ENCODE data around the gene PSMB4.
"Not testable (repeated sequence)": the region's sequence is repeated elsewhere in the genome, so short reads cannot be mapped to it uniquely, and the experiment has no call there.

The PSMB4 gene

DNA sequence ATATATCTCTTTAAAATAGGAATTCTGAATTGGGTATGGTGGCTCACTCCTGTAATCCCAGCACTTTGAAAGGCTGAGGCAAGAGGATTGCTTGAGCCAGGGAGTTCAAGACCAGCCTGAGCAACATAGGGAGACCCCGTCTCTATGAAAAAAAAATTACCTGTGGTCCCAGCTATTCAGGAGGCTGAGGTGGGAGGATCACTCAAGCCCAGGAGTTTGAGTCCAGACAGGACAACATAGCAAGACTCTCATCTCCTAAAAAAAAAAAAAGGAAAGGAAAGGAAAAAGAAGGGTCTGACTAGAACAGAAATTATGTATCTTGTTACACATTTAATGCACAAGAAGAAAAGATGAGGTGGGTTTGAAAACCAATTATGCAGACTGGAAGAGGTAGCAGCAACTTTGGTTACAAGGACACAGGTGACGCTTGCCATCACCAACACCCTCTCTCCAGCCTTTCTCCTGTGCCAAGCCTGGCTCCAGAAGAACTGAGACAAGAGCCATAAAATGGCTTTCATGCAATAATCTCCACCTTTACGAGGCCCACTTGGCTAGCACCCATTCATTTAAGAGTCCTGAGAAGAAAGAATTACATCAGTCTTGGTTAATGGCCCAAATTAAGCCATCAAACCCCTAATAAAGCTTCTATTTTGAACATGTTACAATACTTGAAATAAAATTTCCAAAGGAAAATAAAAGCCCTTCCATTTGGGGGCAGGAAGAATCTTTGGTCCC is 22.1 kb upstream of the PSMB4 start:
- TF ChIP-seq, protein P1, sequence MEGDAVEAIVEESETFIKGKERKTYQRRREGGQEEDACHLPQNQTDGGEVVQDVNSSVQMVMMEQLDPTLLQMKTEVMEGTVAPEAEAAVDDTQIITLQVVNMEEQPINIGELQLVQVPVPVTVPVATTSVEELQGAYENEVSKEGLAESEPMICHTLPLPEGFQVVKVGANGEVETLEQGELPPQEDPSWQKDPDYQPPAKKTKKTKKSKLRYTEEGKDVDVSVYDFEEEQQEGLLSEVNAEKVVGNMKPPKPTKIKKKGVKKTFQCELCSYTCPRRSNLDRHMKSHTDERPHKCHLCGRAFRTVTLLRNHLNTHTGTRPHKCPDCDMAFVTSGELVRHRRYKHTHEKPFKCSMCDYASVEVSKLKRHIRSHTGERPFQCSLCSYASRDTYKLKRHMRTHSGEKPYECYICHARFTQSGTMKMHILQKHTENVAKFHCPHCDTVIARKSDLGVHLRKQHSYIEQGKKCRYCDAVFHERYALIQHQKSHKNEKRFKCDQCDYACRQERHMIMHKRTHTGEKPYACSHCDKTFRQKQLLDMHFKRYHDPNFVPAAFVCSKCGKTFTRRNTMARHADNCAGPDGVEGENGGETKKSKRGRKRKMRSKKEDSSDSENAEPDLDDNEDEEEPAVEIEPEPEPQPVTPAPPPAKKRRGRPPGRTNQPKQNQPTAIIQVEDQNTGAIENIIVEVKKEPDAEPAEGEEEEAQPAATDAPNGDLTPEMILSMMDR (IDR thresholded peaks at IDR 0.05; ENCODE audit: insufficient read depth, low read length, poor library complexity, severe bottlenecking) = no peak
- H3K4me3 ChIP-seq (replicated peaks; ENCODE audit: low read depth, low read length) = no peak overlapping the region
- DNase-seq (ENCODE audit: extremely low read depth, insufficient read length) = no peak

DNA sequence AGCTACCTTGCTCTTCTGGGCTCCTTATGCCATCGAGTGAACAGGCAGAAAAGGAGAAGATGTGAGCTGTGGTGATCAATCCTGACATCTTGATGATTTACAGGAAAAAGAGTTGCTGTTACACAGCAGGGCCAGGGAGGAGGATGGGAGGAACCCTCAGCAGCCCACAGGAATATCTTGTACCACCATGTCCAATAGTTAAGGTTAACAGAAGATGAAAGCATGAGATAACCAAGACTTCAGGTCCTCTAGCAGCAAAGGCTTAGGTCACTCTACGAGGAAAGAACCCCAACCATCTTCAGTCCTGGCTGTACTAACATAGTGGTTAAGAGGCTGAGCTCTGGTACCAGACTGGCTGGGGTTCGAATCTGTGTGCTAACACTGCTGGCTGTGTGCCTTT is 14.8 kb upstream of the PSMB4 start:
- Histone ChIP-seq H3K36me3 (ENCODE audit: control insufficient read depth, insufficient read depth, low read length) (no peaks in the 10 kb centered on the region), H3K4me3 (replicated peaks; ENCODE audit: low read depth, low read length) (no peak overlapping the region), H3K27me3 (replicated peaks; ENCODE audit: control insufficient read depth, insufficient read depth, low read length) (no peaks in the 10 kb centered on the region)
- no peak for DNase-seq (ENCODE audit: extremely low read depth, insufficient read length)
- TF ChIP-seq, protein P1 (IDR thresholded peaks at IDR 0.05; ENCODE audit: insufficient read depth, low read length, poor library complexity, severe bottlenecking) = no peak

More for the DNA sequence above, 22.1 kb upstream of the PSMB4 start:
- no peaks in the 10 kb centered on the region for H3K27me3 ChIP-seq (replicated peaks; ENCODE audit: control insufficient read depth, insufficient read depth, low read length)
- no peaks in the 10 kb centered on the region for H3K36me3 ChIP-seq (ENCODE audit: control insufficient read depth, insufficient read depth, low read length)

DNA sequence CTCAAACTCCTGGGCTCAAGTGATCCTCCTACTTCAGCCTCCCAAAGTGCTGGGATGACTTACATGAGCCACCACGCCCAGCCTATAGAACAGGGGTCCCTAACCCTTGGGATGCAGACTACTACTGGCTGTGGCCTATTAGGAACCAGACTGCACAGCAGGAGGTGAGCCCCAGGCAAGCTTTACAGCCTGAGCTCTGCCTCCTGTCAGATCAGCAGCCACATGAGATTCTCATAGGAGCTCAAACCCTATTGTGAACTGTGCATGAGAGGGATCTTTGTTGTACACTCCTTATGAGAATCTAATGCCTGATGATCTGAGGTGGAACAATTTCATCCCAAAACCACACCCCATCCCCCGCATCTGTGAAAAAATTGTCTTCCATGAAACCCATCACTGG is 13.4 kb upstream of the PSMB4 start:
- no peak overlapping the region for H3K4me3 ChIP-seq (replicated peaks; ENCODE audit: low read depth, low read length)

DNA sequence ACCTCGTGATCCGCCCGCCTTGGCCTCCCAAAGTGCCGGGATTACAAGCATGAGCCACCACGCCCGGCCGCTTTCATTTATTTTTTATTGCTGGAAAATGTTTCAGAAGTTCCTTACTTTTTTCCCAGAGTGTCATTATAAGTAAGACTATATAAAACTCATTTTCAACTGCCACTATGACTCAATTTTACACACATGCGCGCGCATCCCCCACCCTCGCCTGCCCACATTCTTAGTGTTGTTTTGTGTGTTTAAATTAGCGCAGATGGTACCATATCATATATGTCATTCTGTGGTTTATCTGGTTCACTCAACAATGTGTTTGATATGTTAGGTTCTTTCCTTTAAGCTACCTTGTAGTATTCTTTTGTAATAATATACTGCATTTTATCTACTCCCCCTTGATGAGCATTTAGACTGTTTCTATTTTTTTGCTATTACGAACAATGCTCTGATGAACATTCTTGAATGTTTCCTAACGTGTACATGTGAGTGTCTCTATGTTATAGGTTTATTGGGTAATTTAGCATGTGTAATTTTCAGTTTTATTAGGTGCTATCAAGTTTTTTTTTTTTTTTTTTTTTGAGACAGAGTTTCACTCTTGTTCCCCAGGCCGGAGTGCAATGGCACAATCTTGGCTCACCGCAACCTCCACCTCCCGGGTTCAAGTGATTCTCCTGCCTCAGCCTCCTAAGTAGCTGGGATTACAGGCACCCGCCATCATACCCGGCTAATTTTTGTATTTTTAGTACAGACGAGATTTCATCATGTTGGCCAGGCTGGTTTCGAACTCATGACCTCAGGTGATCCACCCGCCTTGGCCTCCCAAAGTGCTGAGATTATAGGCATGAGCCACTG is 8.9 kb upstream of the PSMB4 start:
- DNase-seq (ENCODE audit: extremely low read depth, insufficient read length) = not testable (repeated sequence)

More for the DNA sequence above, 13.4 kb upstream of the PSMB4 start:
- no peaks in the 10 kb centered on the region for H3K27me3 ChIP-seq (replicated peaks; ENCODE audit: control insufficient read depth, insufficient read depth, low read length)
- H3K36me3 ChIP-seq (ENCODE audit: control insufficient read depth, insufficient read depth, low read length) = no peaks in the 10 kb centered on the region
- no peak for DNase-seq (ENCODE audit: extremely low read depth, insufficient read length)
- TF ChIP-seq, protein P1 (IDR thresholded peaks at IDR 0.05; ENCODE audit: insufficient read depth, low read length, poor library complexity, severe bottlenecking) = no peak

DNA sequence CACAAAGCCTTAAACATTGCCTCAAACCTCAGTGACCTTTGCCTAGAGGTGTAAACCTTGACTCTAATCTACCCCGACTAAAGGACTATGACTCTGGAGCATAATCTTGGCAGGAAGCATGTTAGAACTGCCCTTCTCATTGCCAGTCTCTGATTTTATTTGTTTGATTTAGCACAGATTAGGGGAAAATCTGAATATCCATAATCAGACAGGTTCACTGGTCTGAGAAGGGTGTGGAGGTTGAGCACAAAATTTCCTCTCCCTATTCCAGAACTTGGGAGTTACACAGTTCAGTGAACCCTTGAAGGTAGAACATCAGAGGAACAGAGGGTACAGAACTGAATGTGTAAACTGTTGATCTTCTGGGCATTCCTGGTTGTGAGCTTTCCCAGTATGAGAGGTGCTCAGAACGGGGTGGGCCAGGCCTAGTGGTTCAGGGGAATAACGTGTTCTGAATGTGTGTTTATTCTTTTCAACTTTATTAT is 8.3 kb upstream of the PSMB4 start:
- H3K4me3 ChIP-seq (replicated peaks; ENCODE audit: low read depth, low read length) = no peak overlapping the region
- no peak for DNase-seq (ENCODE audit: extremely low read depth, insufficient read length)
- no peaks in the 10 kb centered on the region for H3K36me3 ChIP-seq (ENCODE audit: control insufficient read depth, insufficient read depth, low read length)
- no peaks in the 10 kb centered on the region for H3K27me3 ChIP-seq (replicated peaks; ENCODE audit: control insufficient read depth, insufficient read depth, low read length)
- TF ChIP-seq, protein P1 (IDR thresholded peaks at IDR 0.05; ENCODE audit: insufficient read depth, low read length, poor library complexity, severe bottlenecking) = no peak

More for the DNA sequence above, 8.9 kb upstream of the PSMB4 start:
- H3K27me3 ChIP-seq (replicated peaks; ENCODE audit: control insufficient read depth, insufficient read depth, low read length); H3K36me3 ChIP-seq (ENCODE audit: control insufficient read depth, insufficient read depth, low read length); H3K4me3 ChIP-seq (replicated peaks; ENCODE audit: low read depth, low read length): not testable (repeated sequence)

DNA sequence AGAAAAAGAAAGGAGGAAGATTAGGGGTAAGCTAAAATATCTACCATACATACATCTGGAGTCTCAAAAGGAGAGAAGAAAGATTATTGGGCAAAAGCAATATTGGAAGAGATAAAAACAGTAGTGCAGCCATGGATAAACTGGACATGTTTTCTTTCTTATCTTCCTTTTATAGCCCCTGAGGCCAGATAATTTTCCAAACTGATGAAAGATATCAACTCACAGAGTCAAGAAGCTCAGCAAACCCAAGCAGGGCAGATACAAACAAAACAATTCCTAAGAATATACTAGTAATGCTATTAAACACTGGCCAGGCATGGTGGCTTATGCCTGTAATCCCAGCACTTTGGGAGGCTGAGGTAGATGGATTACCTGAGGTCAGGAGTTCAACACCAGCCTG is 5.8 kb upstream of the PSMB4 start:
- Histone ChIP-seq H3K36me3 (ENCODE audit: control insufficient read depth, insufficient read depth, low read length) (no peaks in the 10 kb centered on the region), H3K4me3 (replicated peaks; ENCODE audit: low read depth, low read length) (no peak overlapping the region), H3K27me3 (replicated peaks; ENCODE audit: control insufficient read depth, insufficient read depth, low read length) (no peaks in the 10 kb centered on the region)
- TF ChIP-seq, protein P1 (IDR thresholded peaks at IDR 0.05; ENCODE audit: insufficient read depth, low read length, poor library complexity, severe bottlenecking) = no peak
- DNase-seq (ENCODE audit: extremely low read depth, insufficient read length) = no peak

DNA sequence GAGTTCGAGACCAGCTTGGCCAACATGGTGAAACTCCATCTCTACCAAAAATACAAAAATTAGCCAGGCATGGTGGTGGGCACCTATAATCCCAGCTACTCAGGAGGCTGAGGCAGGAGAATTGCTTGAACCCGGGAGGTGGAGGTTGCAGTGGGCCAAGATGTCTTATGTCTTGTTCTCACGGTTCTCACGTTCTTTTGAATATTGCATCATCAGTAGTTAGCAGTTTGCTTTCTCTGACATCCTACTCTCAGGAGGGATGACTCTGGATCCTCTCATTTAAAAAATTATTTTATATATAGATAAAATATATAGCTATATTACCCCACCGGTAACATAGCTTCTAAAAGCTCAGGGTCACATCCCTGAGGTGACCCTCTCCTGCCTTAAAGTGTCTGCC is 3.1 kb upstream of the PSMB4 start:
- not testable (repeated sequence) for H3K36me3 ChIP-seq (ENCODE audit: control insufficient read depth, insufficient read depth, low read length); H3K4me3 ChIP-seq (replicated peaks; ENCODE audit: low read depth, low read length); H3K27me3 ChIP-seq (replicated peaks; ENCODE audit: control insufficient read depth, insufficient read depth, low read length); DNase-seq (ENCODE audit: extremely low read depth, insufficient read length)

Measured in GM06990 (cell line).